Omental fat pad (tissue), 4 donors: ENCODE results near the gene FASTK. TPM values are rescaled to one million over a fixed set of nuclear protein-coding genes. Genes with fewer than 3 reads are reported as not detected.

Experiments
- ATAC-seq: fragments of 150-250 bp; one replicate; pipeline ENCODE4 v1.9.1; 2016; ENCODE audit warnings: mild to moderate bottlenecking, moderate library complexity; ENCODE audit not compliant: low FRiP score
- DNase-seq: peaks from one replicate; pipeline ENCODE4 v3.0.0-alpha.2; 2019; ENCODE audit warnings: low spot score
- CTCF ChIP-seq, 3 donors: fragments of 450-650 bp; IDR thresholded peaks; one replicate each; pipeline ENCODE4 v1.5.1; 2016 to 2017; ENCODE audit warnings: antibody characterized with exemption in 3 of 3, mild to moderate bottlenecking in 3 of 3, moderate library complexity in 2 of 3
- total RNA-seq, 4 donors: library from RNA; depleted of rRNA; stranded (reverse); fragments of >200 nt; gene quantifications; one replicate each; pipeline ENCODE4 v1.1.0, GENCODE V29; 2016

Gene FASTK
- total RNA-seq, 4 donors from 2014 or later, result 44.0 to 67.6 (median 51.6) TPM

DNA sequence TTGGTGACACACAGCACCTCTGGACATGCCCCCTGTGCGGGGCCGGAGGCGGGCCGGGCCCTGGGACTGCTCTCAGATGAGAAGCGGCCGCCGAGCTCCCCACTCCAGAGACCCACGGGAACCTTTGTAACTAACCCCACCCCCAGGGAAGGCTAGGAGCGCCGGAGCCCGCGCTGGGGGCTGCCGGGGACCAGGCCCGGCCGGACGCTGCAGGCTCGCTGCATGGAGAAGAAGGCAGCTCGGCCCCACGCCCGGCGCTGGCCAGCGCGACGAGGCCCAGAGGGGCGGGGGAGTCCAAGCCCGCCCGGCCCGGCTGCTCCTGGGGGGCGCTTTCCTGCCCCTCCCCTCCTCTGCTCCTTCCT, 42.2 kb upstream of the FASTK start:
- no peak for TF ChIP-seq CTCF (IDR thresholded peaks at IDR 0.05)
- ATAC-seq, result no peak
- no peak for DNase-seq

DNA sequence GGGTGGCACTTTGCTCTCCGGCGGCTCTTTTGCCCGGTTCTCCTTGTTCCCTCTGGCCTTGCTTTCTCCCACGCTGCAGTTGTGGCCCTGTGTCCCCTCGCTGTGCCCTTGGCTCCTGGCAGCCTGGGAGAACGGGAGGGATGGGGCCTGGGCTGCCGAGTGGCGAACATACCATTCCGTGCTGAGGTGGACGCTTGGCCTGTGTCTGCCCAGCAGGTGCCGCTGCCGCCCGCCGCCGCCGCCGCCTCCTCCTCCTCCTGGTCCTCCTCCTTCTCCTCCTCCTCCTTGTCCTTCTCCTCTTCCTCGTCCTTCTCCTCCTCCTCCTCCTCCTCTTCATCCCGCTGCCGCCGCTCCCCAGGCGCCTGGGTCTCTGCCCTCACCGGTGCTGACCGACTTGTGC, 41.7 kb upstream of the FASTK start:
- ATAC-seq, result no peak
- TF ChIP-seq CTCF (IDR thresholded peaks at IDR 0.05), result no peak
- no peak for DNase-seq

DNA sequence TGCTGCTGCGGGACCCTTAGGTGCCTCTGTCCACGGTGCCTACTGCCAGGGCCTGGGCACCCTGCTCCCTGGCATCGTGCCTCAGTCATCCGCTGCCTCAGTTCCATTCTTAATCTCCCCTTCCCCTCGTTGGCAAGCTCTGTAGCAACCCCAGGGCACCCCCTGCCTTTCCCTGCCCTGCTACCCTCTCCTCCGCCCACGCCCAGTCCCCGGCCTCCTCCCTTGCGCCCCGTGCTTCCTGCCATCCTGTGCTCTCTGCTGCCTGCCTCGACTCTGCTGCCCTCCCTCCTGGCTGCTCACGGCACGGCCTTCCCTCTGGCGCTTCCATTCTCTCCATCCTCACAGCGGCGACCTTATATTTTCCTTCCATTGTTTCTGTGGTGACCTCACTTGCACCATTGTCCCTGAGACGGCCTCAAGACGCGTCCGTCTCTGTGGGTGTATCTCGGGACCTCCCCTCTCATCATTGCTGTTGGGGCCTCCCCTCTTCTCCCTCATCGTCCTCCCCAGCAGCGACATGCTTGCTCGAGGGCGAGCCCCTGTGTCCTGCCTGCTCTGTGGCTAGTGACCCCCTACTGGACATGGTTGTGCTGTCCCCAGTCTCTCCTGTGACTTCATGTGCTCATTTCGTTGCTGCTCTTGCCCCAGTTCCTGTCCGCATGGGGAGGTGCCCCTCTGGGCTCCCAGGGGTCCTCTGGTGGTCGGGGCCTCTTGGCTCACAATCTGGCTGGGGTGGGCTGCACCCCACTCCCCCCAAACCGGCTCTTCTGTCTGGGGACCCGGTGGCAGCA, 41.0 kb upstream of the FASTK start:
- ATAC-seq (no peak), DNase-seq (no peak)
- TF ChIP-seq CTCF (IDR thresholded peaks at IDR 0.05), result no peak

GRCh38 chr7:151120896-151121295, 40.3 kb upstream of the FASTK start:
- no peak for ATAC-seq
- TF ChIP-seq CTCF (IDR thresholded peaks at IDR 0.05), result no peak
- no peak for DNase-seq

- ATAC-seq, result no peak
Measured at GRCh38 chr7:151119902-151120301, 39.3 kb upstream of the FASTK start.

GRCh38 chr7:151119055-151119415, 38.4 kb upstream of the FASTK start:
- ATAC-seq, result no peak
- DNase-seq, result no peak
- TF ChIP-seq CTCF (IDR thresholded peaks at IDR 0.05), result no peak

More at GRCh38 chr7:151119902-151120301, 39.3 kb upstream of the FASTK start:
- no peak for TF ChIP-seq CTCF (IDR thresholded peaks at IDR 0.05)
- DNase-seq, result no peak
